ENCODE data around the gene VPS9D1.

VPS9D1 gene

GRCh38 chr16:89739383-89739782 is 18.7 kb upstream of the VPS9D1 start:
- TF ChIP-seq, protein P1, sequence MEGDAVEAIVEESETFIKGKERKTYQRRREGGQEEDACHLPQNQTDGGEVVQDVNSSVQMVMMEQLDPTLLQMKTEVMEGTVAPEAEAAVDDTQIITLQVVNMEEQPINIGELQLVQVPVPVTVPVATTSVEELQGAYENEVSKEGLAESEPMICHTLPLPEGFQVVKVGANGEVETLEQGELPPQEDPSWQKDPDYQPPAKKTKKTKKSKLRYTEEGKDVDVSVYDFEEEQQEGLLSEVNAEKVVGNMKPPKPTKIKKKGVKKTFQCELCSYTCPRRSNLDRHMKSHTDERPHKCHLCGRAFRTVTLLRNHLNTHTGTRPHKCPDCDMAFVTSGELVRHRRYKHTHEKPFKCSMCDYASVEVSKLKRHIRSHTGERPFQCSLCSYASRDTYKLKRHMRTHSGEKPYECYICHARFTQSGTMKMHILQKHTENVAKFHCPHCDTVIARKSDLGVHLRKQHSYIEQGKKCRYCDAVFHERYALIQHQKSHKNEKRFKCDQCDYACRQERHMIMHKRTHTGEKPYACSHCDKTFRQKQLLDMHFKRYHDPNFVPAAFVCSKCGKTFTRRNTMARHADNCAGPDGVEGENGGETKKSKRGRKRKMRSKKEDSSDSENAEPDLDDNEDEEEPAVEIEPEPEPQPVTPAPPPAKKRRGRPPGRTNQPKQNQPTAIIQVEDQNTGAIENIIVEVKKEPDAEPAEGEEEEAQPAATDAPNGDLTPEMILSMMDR (IDR thresholded peaks at IDR 0.05), result no peak
- no peak for DNase-seq (ENCODE audit: low spot score)
- no peak overlapping the region for H3K27ac ChIP-seq
- H3K4me3 ChIP-seq, result no peak overlapping the region

DNA sequence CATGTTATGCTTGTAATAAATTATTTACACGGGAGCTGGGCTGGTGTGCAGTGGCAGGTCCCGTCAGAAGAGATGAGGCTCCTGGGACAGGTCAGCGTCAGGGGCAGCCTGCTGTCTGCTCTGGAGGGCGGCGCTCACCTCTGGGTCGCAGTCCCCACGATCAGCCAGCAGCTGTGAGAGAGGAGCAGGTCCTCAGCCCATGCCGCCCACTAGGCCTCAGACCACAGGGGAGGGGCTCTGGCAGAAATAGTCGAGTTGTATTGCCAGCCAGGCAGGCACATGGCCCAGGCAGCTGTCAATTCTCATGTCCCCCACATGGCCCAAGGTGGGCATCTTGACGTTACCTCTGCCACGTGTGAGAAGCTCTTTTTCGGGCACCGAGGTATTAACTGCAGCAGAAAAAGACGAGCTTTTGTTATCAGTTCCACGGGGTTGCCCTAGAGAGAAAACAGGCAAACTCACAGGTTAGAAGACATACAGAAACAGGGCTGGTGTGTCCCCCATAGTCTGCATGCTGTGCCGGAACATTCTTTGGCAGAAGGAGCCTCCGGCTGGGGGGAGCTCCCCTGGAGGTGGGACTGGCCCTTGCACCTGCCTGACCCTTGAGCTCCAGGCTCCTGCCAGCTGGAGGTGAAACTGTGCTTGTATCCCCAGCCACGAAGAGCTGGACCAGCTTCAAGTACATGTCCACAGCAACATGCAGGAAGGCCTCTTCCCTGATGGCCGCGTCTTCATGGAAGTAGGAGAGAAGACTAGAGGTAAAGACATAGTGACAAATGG is 18.0 kb upstream of the VPS9D1 start:
- Histone ChIP-seq H3K4me3 (no peak overlapping the region), H3K27ac (no peak overlapping the region)
- DNase-seq (ENCODE audit: low spot score), result no peak
- TF ChIP-seq, protein P1 (IDR thresholded peaks at IDR 0.05), result no peak

DNA sequence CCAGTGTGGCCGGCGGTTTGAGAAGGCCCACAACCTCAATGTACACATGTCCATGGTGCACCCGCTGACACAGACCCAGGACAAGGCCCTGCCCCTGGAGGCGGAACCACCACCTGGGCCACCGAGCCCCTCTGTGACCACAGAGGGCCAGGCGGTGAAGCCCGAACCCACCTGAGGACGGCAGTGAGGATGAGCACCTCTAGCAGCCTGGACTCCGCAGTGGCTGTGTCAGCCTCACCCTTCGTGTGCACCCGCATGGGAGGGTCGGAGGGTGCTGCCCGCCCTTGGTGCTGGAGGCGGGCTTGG is 17.3 kb upstream of the VPS9D1 start:
- Histone ChIP-seq H3K27ac (no peak overlapping the region), H3K4me3 (no peak overlapping the region)
- TF ChIP-seq, protein P1 (IDR thresholded peaks at IDR 0.05), result no peak
- no peak for DNase-seq (ENCODE audit: low spot score)

DNA sequence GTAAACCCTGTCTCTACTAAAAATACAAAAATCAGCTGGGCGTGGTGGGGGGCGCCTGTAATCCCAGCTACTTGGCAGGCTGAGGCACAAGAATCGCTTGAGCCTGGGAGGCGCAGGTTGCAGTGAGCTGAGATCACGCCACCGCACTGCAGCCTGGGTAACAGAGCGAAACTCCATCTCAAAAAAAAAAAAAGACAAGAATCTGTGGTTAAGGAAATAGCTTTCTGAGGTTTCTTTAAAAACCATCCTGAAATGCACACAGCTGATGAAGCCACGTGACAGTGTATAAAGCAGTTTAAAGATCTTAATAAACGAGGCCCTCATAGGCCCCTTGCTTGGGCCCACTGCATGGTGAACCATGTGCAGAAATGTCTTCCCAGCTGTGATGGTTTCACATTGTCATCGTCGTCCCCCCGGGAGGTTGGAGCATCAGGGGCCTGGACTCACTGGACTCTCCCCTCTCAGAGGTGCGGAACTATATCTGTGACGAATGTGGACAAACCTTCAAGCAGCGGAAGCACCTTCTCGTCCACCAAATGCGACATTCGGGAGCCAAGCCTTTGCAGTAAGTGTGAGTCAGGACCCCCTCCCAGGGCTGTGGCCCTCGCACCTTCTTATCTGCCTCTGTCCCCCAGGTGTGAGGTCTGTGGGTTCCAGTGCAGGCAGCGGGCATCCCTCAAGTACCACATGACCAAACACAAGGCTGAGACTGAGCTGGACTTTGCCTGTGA is 16.8 kb upstream of the VPS9D1 start:
- Histone ChIP-seq H3K4me3 (no peak overlapping the region), H3K27ac (no peak overlapping the region)
- TF ChIP-seq, protein P1 (IDR thresholded peaks at IDR 0.05), result no peak
- DNase-seq (ENCODE audit: low spot score), result no peak

GRCh38 chr16:89736554-89736953 is 15.9 kb upstream of the VPS9D1 start:
- Histone ChIP-seq H3K4me3 (no peak overlapping the region), H3K27ac (no peak overlapping the region)
- TF ChIP-seq, protein P1 (IDR thresholded peaks at IDR 0.05), result no peak
- DNase-seq (ENCODE audit: low spot score), result no peak

DNA sequence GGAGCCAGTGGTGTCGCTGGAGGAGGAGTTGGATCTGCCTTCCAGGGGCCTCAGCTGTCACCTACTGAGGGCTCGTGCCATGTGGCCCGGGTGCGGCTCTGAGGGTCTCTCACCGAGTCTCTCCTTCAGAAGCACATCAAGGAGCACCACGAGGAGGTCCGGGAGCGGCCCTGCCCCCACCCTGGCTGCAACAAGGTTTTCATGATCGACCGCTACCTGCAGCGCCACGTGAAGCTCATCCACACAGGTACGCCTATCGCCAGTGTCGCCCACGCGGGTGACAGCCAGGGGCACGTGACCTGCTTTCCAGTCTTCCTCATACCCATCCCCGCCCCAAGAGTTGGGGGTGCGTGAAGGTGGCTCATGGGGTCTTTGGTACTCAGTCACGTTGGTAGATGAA is 13.1 kb upstream of the VPS9D1 start:
- TF ChIP-seq, protein P1 (IDR thresholded peaks at IDR 0.05), result no peak
- DNase-seq (ENCODE audit: low spot score), result no peak
- H3K27ac ChIP-seq, result no peak overlapping the region
- no peak overlapping the region for H3K4me3 ChIP-seq

- TF ChIP-seq, protein P1 (IDR thresholded peaks at IDR 0.05), result no peak
- no peak overlapping the region for H3K27ac ChIP-seq
- no peak for DNase-seq (ENCODE audit: low spot score)
- H3K4me3 ChIP-seq, result no peak overlapping the region
These were observed 12.6 kb upstream of the VPS9D1 start for GRCh38 chr16:89733322-89733721.
